Skeletal muscle tissue (tissue), 4 donors: Measurements from ENCODE around the gene BICC1. TPM values are rescaled to one million over a fixed set of nuclear protein-coding genes. Genes with fewer than 3 reads are reported as not detected.

Source experiments
- H3K27ac ChIP-seq: one replicate; pipeline ENCODE4 v1.7.0; 2013; ENCODE audit warnings: mild to moderate bottlenecking, low read depth, low read length, inconsistent platforms
- H3K27me3 ChIP-seq, 3 donors: one replicate each; pipeline ENCODE4 v1.7.0; 2013; ENCODE audit warnings: low read length in 3 of 3; ENCODE audit not compliant: control insufficient read depth in 3 of 3, insufficient read depth in 3 of 3
- H3K36me3 ChIP-seq, 3 donors: one replicate each; pipeline ENCODE4 v1.7.0; 2013; ENCODE audit warnings: low read length in 3 of 3; ENCODE audit not compliant: control insufficient read depth in 3 of 3, insufficient read depth in 3 of 3
- H3K4me1 ChIP-seq, 3 donors: one replicate each; pipeline ENCODE4 v1.7.0; 2013; ENCODE audit warnings: low read length in 3 of 3, mild to moderate bottlenecking in 3 of 3; ENCODE audit not compliant: control insufficient read depth in 3 of 3, insufficient read depth in 3 of 3
- H3K4me3 ChIP-seq, 3 donors: one replicate each; pipeline ENCODE4 v1.7.0; 2013; ENCODE audit warnings: low read length in 3 of 3
- H3K9ac ChIP-seq, 3 donors: one replicate each; pipeline ENCODE4 v1.7.0; 2013; ENCODE audit warnings: low read length in 3 of 3, mild to moderate bottlenecking in 3 of 3, moderate library complexity in 2 of 3, low read depth in 1 of 3
- H3K9me3 ChIP-seq, 3 donors: one replicate each; pipeline ENCODE4 v1.7.0; 2013; ENCODE audit warnings: low read length in 3 of 3; ENCODE audit not compliant: control insufficient read depth in 3 of 3
- total RNA-seq: library from RNA; depleted of rRNA; stranded (reverse); fragments of >200 nt; gene quantifications from one replicate; pipeline ENCODE4 v1.2.3, GENCODE V29; 2014
- donor health status: Osteomylitis.

BICC1 gene
- total RNA-seq, 1 donor from 2014 or later = 25.6 TPM

DNA sequence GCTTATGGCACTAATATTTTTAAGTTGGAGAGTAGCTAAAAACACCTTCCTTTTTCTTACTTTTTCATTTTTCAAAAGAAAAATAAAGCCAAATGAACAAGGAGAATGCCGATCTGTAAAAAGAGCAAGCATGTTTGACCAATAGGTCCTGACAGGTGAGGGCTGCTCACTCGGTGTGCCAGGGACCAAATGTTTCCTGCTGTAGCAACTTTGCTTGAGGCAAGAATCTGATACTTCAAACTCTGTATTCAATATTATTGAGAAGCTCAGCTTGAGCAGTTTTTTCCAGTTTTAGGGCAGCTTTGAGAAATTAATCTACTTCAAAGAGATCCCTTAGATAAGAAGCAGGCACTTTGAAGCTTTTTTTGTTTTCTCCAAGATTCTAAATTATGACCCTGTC is 298.1 kb downstream of the BICC1 start:
- Histone ChIP-seq H3K4me1 (no peaks in the 10 kb centered on the region), H3K27ac (no peak overlapping the region), H3K9me3 (no peaks in the 10 kb centered on the region), H3K9ac (no peak overlapping the region), H3K27me3 (no peaks in the 10 kb centered on the region), H3K4me3 (no peak overlapping the region), H3K36me3 (peaks cover 0 to 13% (median 6%) of the 10 kb centered on the region in 3 donors)

GRCh38 chr10:58813573-58813972 is 300.9 kb downstream of the BICC1 start:
- H3K4me1 ChIP-seq = peaks cover 0 to 4% (median 0%) of the 10 kb centered on the region in 3 donors
- no peaks in the 10 kb centered on the region for H3K9me3 ChIP-seq
- H3K27me3 ChIP-seq = no peaks in the 10 kb centered on the region
- H3K9ac ChIP-seq = no peak overlapping the region
- H3K27ac ChIP-seq = no peak overlapping the region
- no peak overlapping the region for H3K4me3 ChIP-seq
- peaks cover 2 to 11% (median 6%) of the 10 kb centered on the region in 3 donors for H3K36me3 ChIP-seq

GRCh38 chr10:58817201-58817846 is 304.7 kb downstream of the BICC1 start:
- H3K4me3 ChIP-seq = no peak overlapping the region
- H3K4me1 ChIP-seq = peaks cover 0 to 4% (median 2%) of the 10 kb centered on the region in 3 donors
- no peaks in the 10 kb centered on the region for H3K27me3 ChIP-seq
- H3K27ac ChIP-seq = peak overlapping the region; percentile 5
- H3K9me3 ChIP-seq = no peaks in the 10 kb centered on the region
- no peak overlapping the region for H3K9ac ChIP-seq
- peaks cover 2 to 11% (median 6%) of the 10 kb centered on the region in 3 donors for H3K36me3 ChIP-seq

GRCh38 chr10:58818900-58819299 is 306.2 kb downstream of the BICC1 start:
- H3K9me3 ChIP-seq = no peaks in the 10 kb centered on the region
- no peak overlapping the region for H3K27ac ChIP-seq
- H3K4me3 ChIP-seq = no peak overlapping the region
- peaks cover 2 to 5% (median 2%) of the 10 kb centered on the region in 3 donors for H3K36me3 ChIP-seq
- no peaks in the 10 kb centered on the region for H3K27me3 ChIP-seq
- peaks cover 0 to 4% (median 2%) of the 10 kb centered on the region in 3 donors for H3K4me1 ChIP-seq
- H3K9ac ChIP-seq = no peak overlapping the region

- H3K9me3 ChIP-seq = no peaks in the 10 kb centered on the region
- H3K27me3 ChIP-seq = no peaks in the 10 kb centered on the region
- no peak overlapping the region for H3K4me3 ChIP-seq
- no peak overlapping the region for H3K9ac ChIP-seq
- peaks cover 0 to 2% (median 0%) of the 10 kb centered on the region in 3 donors for H3K36me3 ChIP-seq
- H3K27ac ChIP-seq = no peak overlapping the region
- H3K4me1 ChIP-seq = peaks cover 0 to 4% (median 2%) of the 10 kb centered on the region in 3 donors
Observed at GRCh38 chr10:58820386-58820785, 307.7 kb downstream of the BICC1 start.

GRCh38 chr10:58820861-58821751 is 308.4 kb downstream of the BICC1 start:
- H3K36me3 ChIP-seq = peaks cover 0 to 2% (median 0%) of the 10 kb centered on the region in 3 donors
- no peak overlapping the region for H3K9ac ChIP-seq
- H3K4me1 ChIP-seq = peaks cover 0 to 4% (median 2%) of the 10 kb centered on the region in 3 donors
- no peaks in the 10 kb centered on the region for H3K9me3 ChIP-seq
- H3K27ac ChIP-seq = peak overlapping the region; percentile 42
- no peak overlapping the region for H3K4me3 ChIP-seq
- H3K27me3 ChIP-seq = no peaks in the 10 kb centered on the region

DNA sequence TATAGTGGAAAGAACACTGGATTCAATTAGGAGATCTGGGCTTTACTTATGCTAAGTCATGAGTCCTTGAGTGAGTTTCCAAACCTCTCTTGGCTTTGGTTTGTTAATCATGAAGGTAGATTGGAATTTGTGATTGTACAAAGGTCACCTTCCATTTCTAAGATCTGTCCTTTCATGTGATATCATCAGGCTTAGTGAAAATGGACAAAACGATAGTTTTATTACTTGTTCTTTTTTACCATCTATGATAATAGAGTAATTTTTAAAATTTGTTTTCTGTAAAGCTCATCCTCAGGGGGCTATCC is 309.0 kb downstream of the BICC1 start:
- Histone ChIP-seq H3K4me1 (peaks cover 0 to 2% (median under 1%) of the 10 kb centered on the region in 3 donors), H3K27me3 (no peaks in the 10 kb centered on the region), H3K9me3 (no peaks in the 10 kb centered on the region), H3K9ac (no peak overlapping the region), H3K36me3 (no peaks in the 10 kb centered on the region), H3K4me3 (no peak overlapping the region), H3K27ac (no peak overlapping the region)

DNA sequence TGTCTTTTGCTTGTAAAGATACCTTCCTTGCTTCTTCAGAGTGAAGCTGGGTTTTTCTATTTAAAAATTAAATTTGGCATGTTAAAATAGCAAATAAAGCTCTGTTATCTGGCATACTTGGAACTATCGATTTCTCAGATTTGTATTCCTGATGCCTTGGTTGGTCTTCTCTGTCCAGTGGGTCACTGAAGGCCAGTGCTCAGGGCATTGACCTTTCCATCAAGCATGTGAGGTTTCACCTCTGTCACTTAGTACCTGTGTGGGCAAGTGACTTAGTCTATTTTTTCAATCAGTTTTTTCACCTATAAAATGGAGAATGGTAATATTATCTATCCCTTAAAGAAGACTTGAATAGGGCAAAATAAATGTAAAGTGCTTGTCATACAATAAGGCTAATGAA is 311.3 kb downstream of the BICC1 start:
- Histone ChIP-seq H3K9me3 (no peaks in the 10 kb centered on the region), H3K27ac (no peak overlapping the region), H3K4me1 (peaks cover 0 to 2% (median 0%) of the 10 kb centered on the region in 3 donors), H3K9ac (no peak overlapping the region), H3K27me3 (no peaks in the 10 kb centered on the region), H3K4me3 (no peak overlapping the region), H3K36me3 (peaks cover 0 to 5% (median 0%) of the 10 kb centered on the region in 3 donors)

GRCh38 chr10:58824396-58824795 is 311.7 kb downstream of the BICC1 start:
- Histone ChIP-seq H3K27me3 (no peaks in the 10 kb centered on the region), H3K9me3 (no peaks in the 10 kb centered on the region), H3K4me3 (no peak overlapping the region), H3K4me1 (peaks cover 0 to 2% (median 0%) of the 10 kb centered on the region in 3 donors), H3K36me3 (peaks cover 0 to 5% (median 0%) of the 10 kb centered on the region in 3 donors), H3K9ac (no peak overlapping the region), H3K27ac (no peak overlapping the region)

DNA sequence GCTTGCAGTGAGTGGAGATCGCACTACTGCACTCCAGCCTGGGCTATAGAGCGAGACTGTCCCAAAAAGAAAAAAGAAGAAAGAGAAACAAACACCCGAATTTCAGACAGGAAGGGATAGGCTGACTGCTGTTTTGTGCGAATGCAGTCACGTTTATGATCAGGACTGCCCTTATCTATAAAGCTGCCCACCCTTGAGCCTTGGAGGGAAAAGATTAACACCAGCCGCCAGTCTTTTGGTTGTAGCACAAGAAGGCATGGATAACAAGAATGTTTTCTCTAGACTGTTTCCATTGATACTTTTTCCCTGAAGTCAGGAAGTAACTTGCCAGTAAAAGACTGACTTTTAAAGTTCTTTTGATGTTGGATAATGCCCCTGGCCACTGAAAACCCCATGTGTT is 314.0 kb downstream of the BICC1 start:
- Histone ChIP-seq H3K9ac (no peak overlapping the region), H3K27ac (no peak overlapping the region), H3K9me3 (no peaks in the 10 kb centered on the region), H3K4me3 (no peak overlapping the region), H3K27me3 (no peaks in the 10 kb centered on the region), H3K4me1 (no peaks in the 10 kb centered on the region), H3K36me3 (peaks cover 0 to 5% (median 0%) of the 10 kb centered on the region in 3 donors)
